HG02759 (cell line): ENCODE results near the gene SETD6.
"Not testable (repeated sequence)": the region's sequence is repeated elsewhere in the genome, so short reads cannot be mapped to it uniquely, and the experiment has no call there.

Source experiments
- ATAC-seq: cut with Tn5 transposase; IDR thresholded peaks from one replicate; pipeline ENCODE4 v1.9.1; 2021; ENCODE audit warnings: mild to moderate bottlenecking, moderate library complexity; ENCODE audit not compliant: unreplicated experiment

SETD6 gene

DNA sequence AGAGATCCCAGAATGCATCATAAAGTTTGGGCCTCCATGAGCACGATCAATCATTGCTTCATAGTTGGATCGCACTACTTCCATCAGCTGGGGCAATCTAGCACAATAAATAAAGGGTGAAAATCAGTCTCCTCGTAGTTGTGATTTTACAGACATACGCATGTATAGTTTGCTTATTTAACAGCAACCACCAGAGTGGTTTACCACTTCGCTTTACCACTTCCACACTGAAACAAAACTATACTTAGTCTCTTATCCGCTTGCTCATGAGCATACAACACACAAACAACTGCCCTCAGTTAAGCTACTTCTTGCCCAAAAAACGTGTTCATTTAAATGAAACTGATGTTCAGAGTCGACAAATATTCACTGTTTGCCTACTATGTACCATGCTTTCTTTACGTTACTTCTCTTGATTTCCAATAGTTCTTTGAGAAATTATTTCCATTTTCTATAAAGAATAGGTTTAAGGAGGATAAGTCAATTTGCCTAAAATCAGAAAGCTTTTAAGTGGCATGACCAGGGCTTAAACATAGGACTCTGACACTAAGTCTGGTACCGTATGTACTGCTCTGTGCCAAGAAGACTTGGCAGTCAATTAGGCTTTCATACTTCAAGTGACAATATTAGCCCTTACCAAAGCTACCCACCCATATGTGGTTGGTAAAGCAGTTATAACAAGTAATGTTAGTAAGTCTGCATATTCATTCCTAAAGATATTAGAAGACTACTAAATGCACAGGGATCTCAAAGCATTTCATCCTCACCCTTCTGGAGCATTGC is 22.0 kb downstream of the SETD6 start:
- no peak for ATAC-seq

DNA sequence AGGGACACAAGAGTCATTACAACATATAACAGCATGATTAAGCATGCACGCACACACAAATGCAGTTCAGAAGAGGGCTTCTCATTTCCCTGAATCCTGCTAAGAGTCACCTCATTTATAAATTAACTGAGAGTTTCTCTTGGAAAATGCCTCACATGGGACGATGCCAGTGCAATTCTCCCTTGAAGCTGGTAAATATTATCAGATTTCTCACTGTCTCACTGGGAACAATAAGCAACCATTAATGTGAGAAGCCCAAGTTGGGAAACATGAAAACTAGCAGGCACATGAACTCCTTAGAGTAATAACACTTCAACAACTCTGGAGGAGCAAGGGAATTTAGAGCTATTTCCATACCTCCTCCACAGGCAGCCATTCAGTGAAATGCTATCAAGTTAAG is 26.4 kb downstream of the SETD6 start:
- no peak for ATAC-seq

- no peak for ATAC-seq
Measured at GRCh38 chr16:58542291-58542690, 27.0 kb downstream of the SETD6 start.

DNA sequence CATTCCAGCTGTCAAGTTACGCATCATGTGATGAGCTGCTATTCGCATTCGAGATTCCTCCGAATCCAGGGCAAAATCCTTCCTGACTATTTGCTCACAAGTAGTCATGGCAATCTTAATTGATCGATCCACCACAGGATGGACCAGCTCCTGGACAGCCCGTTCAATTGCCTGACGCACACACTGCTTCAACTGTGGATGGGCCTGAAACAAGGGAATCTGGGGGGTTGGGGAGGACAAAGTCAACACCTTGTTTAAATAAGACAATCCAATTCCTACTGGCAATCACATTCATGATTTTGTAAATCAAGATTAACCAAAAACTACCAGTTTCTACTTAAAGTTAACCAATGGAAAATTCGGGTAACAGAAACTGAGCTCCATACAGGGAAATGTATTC is 28.4 kb downstream of the SETD6 start:
- ATAC-seq, result no peak

DNA sequence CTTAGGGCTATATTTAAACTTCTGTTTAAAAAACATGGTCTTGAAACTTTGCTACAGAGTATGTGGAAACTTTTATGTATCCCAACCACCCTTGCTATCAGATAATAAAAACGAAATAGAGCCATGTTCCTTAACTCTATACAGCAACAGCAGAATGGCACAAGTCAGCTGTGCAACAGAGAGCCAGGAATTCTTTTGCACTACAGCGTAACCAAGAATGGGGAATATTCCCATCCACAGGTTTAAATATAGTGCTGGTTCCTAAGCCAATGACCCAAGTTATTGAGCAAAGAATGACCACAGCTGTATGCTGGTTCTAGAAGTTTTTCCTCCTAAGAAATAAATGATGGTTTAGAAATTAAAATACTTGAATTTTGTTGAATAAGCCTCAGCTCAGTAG is 33.1 kb downstream of the SETD6 start:
- ATAC-seq, result no peak

- ATAC-seq, result no peak
Measured at GRCh38 chr16:58551496-58551895, 36.2 kb downstream of the SETD6 start.

- ATAC-seq, result no peak
Measured at GRCh38 chr16:58556678-58557077, 41.4 kb downstream of the SETD6 start.

GRCh38 chr16:58563235-58563634 is 47.9 kb downstream of the SETD6 start:
- ATAC-seq, result no peak

DNA sequence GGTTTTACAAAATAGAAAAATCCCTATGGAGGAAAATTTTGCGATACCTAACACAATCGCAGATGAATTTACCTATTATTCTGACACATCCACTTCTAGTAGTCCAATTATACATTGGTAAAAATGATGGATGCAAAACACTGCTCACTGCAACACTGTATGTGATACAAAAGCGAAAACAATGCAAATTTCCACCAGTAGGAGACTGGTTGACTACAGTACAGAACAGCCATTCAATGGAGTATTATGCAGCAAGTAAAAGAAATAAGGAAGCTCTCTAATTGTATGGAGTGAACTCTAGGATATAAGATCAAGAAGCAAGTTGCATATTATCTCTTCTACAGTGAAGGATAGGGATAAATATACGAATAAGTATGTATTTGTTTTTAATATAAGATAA is 48.5 kb downstream of the SETD6 start:
- no peak for ATAC-seq

DNA sequence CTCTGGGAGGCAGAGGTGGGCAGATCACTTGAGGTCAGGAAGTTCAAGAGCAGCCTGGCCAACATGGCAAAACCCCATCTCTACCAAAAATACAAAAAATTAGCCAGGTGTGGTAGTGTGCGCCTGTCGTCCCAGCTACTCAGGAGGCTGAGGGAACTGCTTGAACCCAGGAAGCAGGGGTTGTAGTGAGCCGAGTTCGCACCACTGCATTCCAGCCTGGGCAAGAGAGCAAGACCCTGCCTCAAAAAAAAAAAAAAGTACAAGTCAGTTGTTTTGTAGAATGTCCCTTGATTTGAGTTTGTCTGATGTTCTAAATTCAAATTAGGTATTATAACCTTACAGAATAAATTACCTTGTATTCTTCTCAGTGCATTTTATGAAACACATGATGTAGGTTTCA is 50.4 kb downstream of the SETD6 start:
- not testable (repeated sequence) for ATAC-seq
